Activated T-helper 2 cell treated with anti-CD3 and anti-CD28 coated beads, Interferon-gamma antibody, Interleukin-2, Interleukin-4, amounts not matched to agents 10 μg/mL and 5 μg/mL and 100 μg/mL, durations not matched to agents 14 hours and 24 hours and 36 hours (primary cell): ENCODE measurements around the gene MOV10. TPM values are rescaled to one million over a fixed set of nuclear protein-coding genes. Genes with fewer than 3 reads are reported as not detected.
A peak's percentile ranks its signal among the peaks of the same experiment; 100 is the strongest.
"Not testable (repeated sequence)": the region's sequence is repeated elsewhere in the genome, so short reads cannot be mapped to it uniquely, and the experiment has no call there.

ENCODE experiments used
- DNase-seq: peaks from one replicate; pipeline ENCODE4 v3.0.0; 2021; ENCODE audit warnings: low spot score
- H3K27ac Mint-ChIP-seq: one replicate; pipeline ENCODE4 v1.8.0; 2021; ENCODE audit warnings: mixed read lengths
- H3K27me3 Mint-ChIP-seq: one replicate; pipeline ENCODE4 v1.8.0; 2021; ENCODE audit warnings: low read depth, mixed read lengths
- H3K36me3 Mint-ChIP-seq: one replicate; pipeline ENCODE4 v1.8.0; 2021; ENCODE audit warnings: low read depth, mixed read lengths
- H3K4me1 Mint-ChIP-seq: one replicate; pipeline ENCODE4 v1.8.0; 2021; ENCODE audit warnings: low read depth, mixed read lengths
- H3K4me3 Mint-ChIP-seq: one replicate; pipeline ENCODE4 v1.8.0; 2021; ENCODE audit warnings: low read depth, mild to moderate bottlenecking, moderate library complexity, mixed read lengths
- H3K9me3 Mint-ChIP-seq: one replicate; pipeline ENCODE4 v1.8.0; 2021; ENCODE audit warnings: mixed read lengths
- intact Hi-C: fragments of 100-400 bp; cut with micrococcal nuclease; formaldehyde crosslinking; loops from one replicate; pipeline ENCODE4 v1.15.1; 2023
- total RNA-seq: library from RNA; stranded (reverse); gene quantifications from 2 replicates; pipeline ENCODE4 v1.2.3, GENCODE V29; 2022

Gene MOV10
- total RNA-seq, result 64.5 and 68.1 TPM in 2 replicates

GRCh38 chr1:112674440-112674985 lies at the start of gene MOV10:
TSS of gene MOV10 (plus strand) at chr1:112674659. CDS start at chr1:112674913, 254 bp downstream.
- intact Hi-C loops, result loop anchor here (1.0 to 2.0 kb wide), 2 partner anchors 30 to 54 kb away; no protein-coding TSS in a partner anchor
- H3K36me3 Mint-ChIP-seq, result peaks cover 61% of the 10 kb centered on the region
- peaks cover 43% of the 10 kb centered on the region for H3K4me1 Mint-ChIP-seq
- H3K9me3 Mint-ChIP-seq, result no peaks in the 10 kb centered on the region
- peak within 1 kb of the TSS; percentile 99 for H3K27ac Mint-ChIP-seq
- no peaks in the 10 kb centered on the region for H3K27me3 Mint-ChIP-seq
- peak within 1 kb of the TSS; percentile 99 for H3K4me3 Mint-ChIP-seq
- peak; percentile 60 for DNase-seq

GRCh38 chr1:112625696-112626095 lies 48.8 kb upstream of the MOV10 start:
- intact Hi-C loops, result no loop called here
- no peaks in the 10 kb centered on the region for H3K27me3 Mint-ChIP-seq
- no peaks in the 10 kb centered on the region for H3K9me3 Mint-ChIP-seq
- H3K36me3 Mint-ChIP-seq, result peaks cover 74% of the 10 kb centered on the region
- H3K4me3 Mint-ChIP-seq, result no peak overlapping the region
- no peak for DNase-seq
- H3K27ac Mint-ChIP-seq, result no peak overlapping the region
- H3K4me1 Mint-ChIP-seq, result peaks cover 58% of the 10 kb centered on the region

GRCh38 chr1:112626193-112626592 lies 48.3 kb upstream of the MOV10 start:
- no peak overlapping the region for H3K4me3 Mint-ChIP-seq
- no peaks in the 10 kb centered on the region for H3K27me3 Mint-ChIP-seq
- DNase-seq, result no peak
- H3K36me3 Mint-ChIP-seq, result peaks cover 74% of the 10 kb centered on the region
- intact Hi-C loops, result no loop called here
- peaks cover 59% of the 10 kb centered on the region for H3K4me1 Mint-ChIP-seq
- H3K27ac Mint-ChIP-seq, result peak overlapping the region; percentile 40
- H3K9me3 Mint-ChIP-seq, result no peaks in the 10 kb centered on the region

GRCh38 chr1:112626887-112627286 lies 47.6 kb upstream of the MOV10 start:
- H3K4me1 Mint-ChIP-seq, result peaks cover 63% of the 10 kb centered on the region
- H3K27ac Mint-ChIP-seq, result peak overlapping the region; percentile 40
- peaks cover 77% of the 10 kb centered on the region for H3K36me3 Mint-ChIP-seq
- no peaks in the 10 kb centered on the region for H3K9me3 Mint-ChIP-seq
- intact Hi-C loops, result no loop called here
- no peaks in the 10 kb centered on the region for H3K27me3 Mint-ChIP-seq
- H3K4me3 Mint-ChIP-seq, result peak overlapping the region; percentile 0
- DNase-seq, result no peak

GRCh38 chr1:112628516-112628915 lies 45.9 kb upstream of the MOV10 start:
- H3K4me3 Mint-ChIP-seq, result no peak overlapping the region
- peaks cover 65% of the 10 kb centered on the region for H3K4me1 Mint-ChIP-seq
- no peak overlapping the region for H3K27ac Mint-ChIP-seq
- intact Hi-C loops, result no loop called here
- peaks cover 77% of the 10 kb centered on the region for H3K36me3 Mint-ChIP-seq
- no peaks in the 10 kb centered on the region for H3K27me3 Mint-ChIP-seq
- no peak for DNase-seq
- no peaks in the 10 kb centered on the region for H3K9me3 Mint-ChIP-seq

GRCh38 chr1:112629256-112629655 lies 45.2 kb upstream of the MOV10 start:
- Mint-ChIP-seq H3K4me1 (peaks cover 72% of the 10 kb centered on the region), H3K27ac (peak overlapping the region; percentile 1), H3K27me3 (no peaks in the 10 kb centered on the region), H3K9me3 (no peaks in the 10 kb centered on the region), H3K36me3 (peaks cover 79% of the 10 kb centered on the region), H3K4me3 (no peak overlapping the region)
- intact Hi-C loops, result no loop called here
- DNase-seq, result no peak

- Mint-ChIP-seq H3K4me1 (peaks cover 65% of the 10 kb centered on the region), H3K27me3 (no peaks in the 10 kb centered on the region), H3K4me3 (no peak overlapping the region), H3K9me3 (no peaks in the 10 kb centered on the region), H3K27ac (no peak overlapping the region), H3K36me3 (peaks cover 55% of the 10 kb centered on the region)
- no peak for DNase-seq
- intact Hi-C loops, result no loop called here
These were observed 40.8 kb upstream of the MOV10 start for GRCh38 chr1:112633628-112634027.

- H3K27me3 Mint-ChIP-seq, result no peaks in the 10 kb centered on the region
- no peak overlapping the region for H3K27ac Mint-ChIP-seq
- intact Hi-C loops, result no loop called here
- no peaks in the 10 kb centered on the region for H3K9me3 Mint-ChIP-seq
- peaks cover 60% of the 10 kb centered on the region for H3K4me1 Mint-ChIP-seq
- no peak for DNase-seq
- H3K36me3 Mint-ChIP-seq, result peaks cover 53% of the 10 kb centered on the region
- H3K4me3 Mint-ChIP-seq, result no peak overlapping the region
These were observed 40.1 kb upstream of the MOV10 start for GRCh38 chr1:112634367-112634766.

- DNase-seq, result no peak
- peaks cover 40% of the 10 kb centered on the region for H3K36me3 Mint-ChIP-seq
- H3K4me3 Mint-ChIP-seq, result no peak overlapping the region
- H3K4me1 Mint-ChIP-seq, result peaks cover 52% of the 10 kb centered on the region
- H3K27ac Mint-ChIP-seq, result peak overlapping the region; percentile 38
- intact Hi-C loops, result loop anchor here (2.0 kb wide), 1 partner anchor 17 kb away; the partner anchor contains the start of genes CAPZA1 and ST7L
- no peaks in the 10 kb centered on the region for H3K27me3 Mint-ChIP-seq
- H3K9me3 Mint-ChIP-seq, result no peaks in the 10 kb centered on the region
These were observed 38.4 kb upstream of the MOV10 start for GRCh38 chr1:112636056-112636455.

- H3K9me3 Mint-ChIP-seq, result no peaks in the 10 kb centered on the region
- peaks cover 33% of the 10 kb centered on the region for H3K36me3 Mint-ChIP-seq
- H3K27ac Mint-ChIP-seq, result peak overlapping the region; percentile 38
- peaks cover 47% of the 10 kb centered on the region for H3K4me1 Mint-ChIP-seq
- no peak for DNase-seq
- intact Hi-C loops, result loop anchor here (2.0 kb wide), 1 partner anchor 18 kb away; the partner anchor contains the start of genes CAPZA1 and ST7L
- H3K27me3 Mint-ChIP-seq, result no peaks in the 10 kb centered on the region
- no peak overlapping the region for H3K4me3 Mint-ChIP-seq
These were observed 37.7 kb upstream of the MOV10 start for GRCh38 chr1:112636597-112637253.

- Mint-ChIP-seq H3K27me3 (no peaks in the 10 kb centered on the region), H3K27ac (no peak overlapping the region), H3K9me3 (no peaks in the 10 kb centered on the region), H3K4me3 (no peak overlapping the region), H3K36me3 (peaks cover 33% of the 10 kb centered on the region), H3K4me1 (peaks cover 42% of the 10 kb centered on the region)
- intact Hi-C loops, result loop anchor here (2.0 kb wide), 1 partner anchor 19 kb away; the partner anchor contains the start of genes CAPZA1 and ST7L
- DNase-seq, result no peak
These were observed 37.0 kb upstream of the MOV10 start for GRCh38 chr1:112637254-112638109.

GRCh38 chr1:112638110-112638428 lies 36.4 kb upstream of the MOV10 start:
- Mint-ChIP-seq H3K4me3 (no peak overlapping the region), H3K27ac (no peak overlapping the region), H3K9me3 (no peaks in the 10 kb centered on the region), H3K36me3 (peaks cover 31% of the 10 kb centered on the region), H3K4me1 (peaks cover 38% of the 10 kb centered on the region), H3K27me3 (no peaks in the 10 kb centered on the region)
- intact Hi-C loops, result no loop called here
- DNase-seq, result no peak

GRCh38 chr1:112640437-112640836 lies 34.0 kb upstream of the MOV10 start:
- H3K4me3 Mint-ChIP-seq, H3K9me3 Mint-ChIP-seq, H3K27ac Mint-ChIP-seq, DNase-seq, H3K27me3 Mint-ChIP-seq, intact Hi-C loops: not testable (repeated sequence)
- H3K36me3 Mint-ChIP-seq, result peaks cover 32% of the 10 kb centered on the region
- H3K4me1 Mint-ChIP-seq, result peaks cover 21% of the 10 kb centered on the region
